COR-L47 (cell line): ENCODE results near the gene ALDH1A3.

Source experiments
- DNase-seq: peaks from one replicate; lab custom pipeline; 2025; lab: John Stamatoyannopoulos, UW

ALDH1A3 gene

GRCh38 chr15:100901702-100902435 is 22.2 kb downstream of the ALDH1A3 start:
- DNase-seq, result no peak

- peak; percentile 10 for DNase-seq
Observed at GRCh38 chr15:100902436-100903167, 23.0 kb downstream of the ALDH1A3 start.

GRCh38 chr15:100903168-100903554 is 23.5 kb downstream of the ALDH1A3 start:
- DNase-seq, result no peak

- no peak for DNase-seq
Observed at GRCh38 chr15:100905850-100906249, 26.2 kb downstream of the ALDH1A3 start.

- DNase-seq, result no peak
Observed at GRCh38 chr15:100908466-100908865, 28.8 kb downstream of the ALDH1A3 start.

GRCh38 chr15:100909565-100909964 is 29.9 kb downstream of the ALDH1A3 start:
- no peak for DNase-seq

- no peak for DNase-seq
Observed at GRCh38 chr15:100909989-100910955, 30.6 kb downstream of the ALDH1A3 start.

GRCh38 chr15:100911086-100911485 is 31.5 kb downstream of the ALDH1A3 start:
- no peak for DNase-seq

- no peak for DNase-seq
Observed at GRCh38 chr15:100913961-100914360, 34.3 kb downstream of the ALDH1A3 start.

- no peak for DNase-seq
Observed at GRCh38 chr15:100914876-100915275, 35.2 kb downstream of the ALDH1A3 start.

GRCh38 chr15:100918034-100918689 is 38.5 kb downstream of the ALDH1A3 start:
- peak; percentile 73 for DNase-seq

GRCh38 chr15:100918690-100919480 is 39.3 kb downstream of the ALDH1A3 start, which contains the start of gene LRRK1:
Gene LRRK1 (plus strand): TSS chr15:100919357. CDS start chr15:100924633, 5,276 bp downstream.
- no peak for DNase-seq

- DNase-seq, result no peak
Observed at GRCh38 chr15:100919481-100920405, 40.1 kb downstream of the ALDH1A3 start.

GRCh38 chr15:100920516-100921135 is 41.0 kb downstream of the ALDH1A3 start:
- no peak for DNase-seq

GRCh38 chr15:100922192-100923040 is 42.8 kb downstream of the ALDH1A3 start:
- DNase-seq, result no peak

GRCh38 chr15:100923076-100923475 is 43.4 kb downstream of the ALDH1A3 start:
- no peak for DNase-seq

- no peak for DNase-seq
Observed at GRCh38 chr15:100923902-100924301, 44.3 kb downstream of the ALDH1A3 start.

GRCh38 chr15:100924436-100924835 is 44.8 kb downstream of the ALDH1A3 start:
- no peak for DNase-seq
